ENCODE results near the gene BRD8.

Gene BRD8

GRCh38 chr5:138129347-138129746 is 49.1 kb downstream of the BRD8 start:
- no peak for TF ChIP-seq GATA2 (IDR thresholded peaks at IDR 0.05; ENCODE audit: low read depth, low read length)
- TF ChIP-seq GATA3 (IDR thresholded peaks at IDR 0.05; ENCODE audit: low read depth, low read length) = no peak

- TF ChIP-seq GATA3 (IDR thresholded peaks at IDR 0.05; ENCODE audit: low read depth, low read length) (no peak), GATA2 (IDR thresholded peaks at IDR 0.05; ENCODE audit: low read depth, low read length) (no peak)
These were observed 50.1 kb downstream of the BRD8 start for GRCh38 chr5:138128334-138128733.

- TF ChIP-seq GATA2 (IDR thresholded peaks at IDR 0.05; ENCODE audit: low read depth, low read length) = no peak
- TF ChIP-seq GATA3 (IDR thresholded peaks at IDR 0.05; ENCODE audit: low read depth, low read length) = no peak
These were observed 63.2 kb downstream of the BRD8 start for GRCh38 chr5:138115254-138115653.

- TF ChIP-seq GATA2 (IDR thresholded peaks at IDR 0.05; ENCODE audit: low read depth, low read length) = no peak
- no peak for TF ChIP-seq GATA3 (IDR thresholded peaks at IDR 0.05; ENCODE audit: low read depth, low read length)
These were observed 66.5 kb downstream of the BRD8 start for GRCh38 chr5:138111937-138112336.

GRCh38 chr5:138111181-138111580 is 67.2 kb downstream of the BRD8 start:
- TF ChIP-seq GATA3 (IDR thresholded peaks at IDR 0.05; ENCODE audit: low read depth, low read length) (no peak), GATA2 (IDR thresholded peaks at IDR 0.05; ENCODE audit: low read depth, low read length) (no peak)

- TF ChIP-seq GATA2 (IDR thresholded peaks at IDR 0.05; ENCODE audit: low read depth, low read length) (no peak), GATA3 (IDR thresholded peaks at IDR 0.05; ENCODE audit: low read depth, low read length) (no peak)
These were observed 68.0 kb downstream of the BRD8 start for GRCh38 chr5:138110266-138110963.

- TF ChIP-seq GATA2 (IDR thresholded peaks at IDR 0.05; ENCODE audit: low read depth, low read length) = no peak
- TF ChIP-seq GATA3 (IDR thresholded peaks at IDR 0.05; ENCODE audit: low read depth, low read length) = no peak
These were observed 68.8 kb downstream of the BRD8 start for GRCh38 chr5:138109463-138110265.

GRCh38 chr5:138107213-138107612 is 71.2 kb downstream of the BRD8 start:
- TF ChIP-seq GATA2 (IDR thresholded peaks at IDR 0.05; ENCODE audit: low read depth, low read length) = no peak
- TF ChIP-seq GATA3 (IDR thresholded peaks at IDR 0.05; ENCODE audit: low read depth, low read length) = no peak

- TF ChIP-seq GATA2 (IDR thresholded peaks at IDR 0.05; ENCODE audit: low read depth, low read length) (no peak), GATA3 (IDR thresholded peaks at IDR 0.05; ENCODE audit: low read depth, low read length) (no peak)
These were observed 72.7 kb downstream of the BRD8 start for GRCh38 chr5:138105709-138106108.

GRCh38 chr5:138103319-138103637 is 75.2 kb downstream of the BRD8 start:
- TF ChIP-seq GATA2 (IDR thresholded peaks at IDR 0.05; ENCODE audit: low read depth, low read length) = no peak
- TF ChIP-seq GATA3 (IDR thresholded peaks at IDR 0.05; ENCODE audit: low read depth, low read length) = no peak

GRCh38 chr5:138102454-138103318 is 75.7 kb downstream of the BRD8 start:
- TF ChIP-seq GATA3 (IDR thresholded peaks at IDR 0.05; ENCODE audit: low read depth, low read length) (no peak), GATA2 (IDR thresholded peaks at IDR 0.05; ENCODE audit: low read depth, low read length) (no peak)

GRCh38 chr5:138096997-138097828 is 81.2 kb downstream of the BRD8 start:
- TF ChIP-seq GATA2 (IDR thresholded peaks at IDR 0.05; ENCODE audit: low read depth, low read length) (no peak), GATA3 (IDR thresholded peaks at IDR 0.05; ENCODE audit: low read depth, low read length) (no peak)

- no peak for TF ChIP-seq GATA2 (IDR thresholded peaks at IDR 0.05; ENCODE audit: low read depth, low read length)
- TF ChIP-seq GATA3 (IDR thresholded peaks at IDR 0.05; ENCODE audit: low read depth, low read length) = no peak
These were observed 82.1 kb downstream of the BRD8 start for GRCh38 chr5:138096363-138096762.

Measured in SH-SY5Y (cell line).